Germinal center (tissue), 1 donor: ENCODE measurements around the gene SPATA1.

ENCODE experiments used
- DNase-seq: peaks from one replicate; pipeline ENCODE4 v3.0.0; 2012; ENCODE audit warnings: mixed read lengths, low spot score

Gene SPATA1

GRCh38 chr1:84509029-84509428, 2.8 kb downstream of the SPATA1 start:
- DNase-seq, result no peak

GRCh38 chr1:84510165-84510564, 4.0 kb downstream of the SPATA1 start:
- DNase-seq, result no peak

- DNase-seq, result no peak
Measured at GRCh38 chr1:84510668-84511067, 4.5 kb downstream of the SPATA1 start.

- no peak for DNase-seq
Measured at GRCh38 chr1:84524590-84524989, 18.4 kb downstream of the SPATA1 start.

GRCh38 chr1:84525779-84526178, 19.6 kb downstream of the SPATA1 start:
- no peak for DNase-seq

- DNase-seq, result no peak
Measured at GRCh38 chr1:84538599-84538998, 32.4 kb downstream of the SPATA1 start.

GRCh38 chr1:84539972-84540371, 33.8 kb downstream of the SPATA1 start:
- DNase-seq, result no peak

GRCh38 chr1:84540759-84541158, 34.6 kb downstream of the SPATA1 start:
- no peak for DNase-seq

- DNase-seq, result no peak
Measured at GRCh38 chr1:84541679-84542078, 35.5 kb downstream of the SPATA1 start.

- no peak for DNase-seq
Measured at GRCh38 chr1:84550826-84551225, 44.6 kb downstream of the SPATA1 start.

- DNase-seq, result no peak
Measured at GRCh38 chr1:84569216-84569615, 63.0 kb downstream of the SPATA1 start.

GRCh38 chr1:84570436-84571149, 64.4 kb downstream of the SPATA1 start:
- DNase-seq, result no peak

GRCh38 chr1:84571150-84571535, 65.0 kb downstream of the SPATA1 start:
- DNase-seq, result no peak

GRCh38 chr1:84573481-84573966, 67.3 kb downstream of the SPATA1 start:
- DNase-seq, result no peak

- peak; percentile 99 for DNase-seq
Measured at GRCh38 chr1:84573967-84574842, 68.0 kb downstream of the SPATA1 start, which contains the start of gene CTBS. Gene CTBS (minus strand): TSS chr1:84574440. CDS start chr1:84574415, 25 bp downstream.

- no peak for DNase-seq
Measured at GRCh38 chr1:84574936-84575335, 68.8 kb downstream of the SPATA1 start.

GRCh38 chr1:84581648-84582047, 75.5 kb downstream of the SPATA1 start:
- no peak for DNase-seq

GRCh38 chr1:84582802-84583587, 76.8 kb downstream of the SPATA1 start:
- no peak for DNase-seq

GRCh38 chr1:84583648-84584047, 77.5 kb downstream of the SPATA1 start:
- no peak for DNase-seq

GRCh38 chr1:84584126-84584525, 77.9 kb downstream of the SPATA1 start:
- no peak for DNase-seq

- DNase-seq, result no peak
Measured at GRCh38 chr1:84585803-84586202, 79.6 kb downstream of the SPATA1 start.

GRCh38 chr1:84587099-84587498, 80.9 kb downstream of the SPATA1 start:
- DNase-seq, result no peak
